Vagina (tissue), 2 donors: Measurements from ENCODE around the gene C1orf141.

Experiments
- CTCF ChIP-seq, 3 experiments: fragments of 450-650 bp in 2 of 3; fragments of 200-600 bp in 1 of 3; sonication (generic) in 1 of 3; IDR thresholded peaks; one replicate each; pipeline ENCODE4 v1.5.1; 2017 to 2019; ENCODE audit warnings: antibody characterized with exemption in 3 of 3, mild to moderate bottlenecking in 2 of 3, moderate library complexity in 2 of 3
- POLR2A ChIP-seq, 2 donors: fragments of 450-650 bp; IDR thresholded peaks; one replicate each; pipeline ENCODE4 v1.6.1; 2017; ENCODE audit warnings: antibody characterized with exemption in 2 of 2, mild to moderate bottlenecking in 2 of 2, moderate library complexity in 2 of 2
- POLR2AphosphoS5 ChIP-seq, 2 donors: sonication (generic); formaldehyde crosslinking; IDR thresholded peaks; one replicate each; pipeline ENCODE4 v1.9.0; 2017; ENCODE audit warnings: antibody characterized with exemption in 2 of 2, mild to moderate bottlenecking in 2 of 2, low read depth in 1 of 2; ENCODE audit not compliant: insufficient read depth in 1 of 2

DNA sequence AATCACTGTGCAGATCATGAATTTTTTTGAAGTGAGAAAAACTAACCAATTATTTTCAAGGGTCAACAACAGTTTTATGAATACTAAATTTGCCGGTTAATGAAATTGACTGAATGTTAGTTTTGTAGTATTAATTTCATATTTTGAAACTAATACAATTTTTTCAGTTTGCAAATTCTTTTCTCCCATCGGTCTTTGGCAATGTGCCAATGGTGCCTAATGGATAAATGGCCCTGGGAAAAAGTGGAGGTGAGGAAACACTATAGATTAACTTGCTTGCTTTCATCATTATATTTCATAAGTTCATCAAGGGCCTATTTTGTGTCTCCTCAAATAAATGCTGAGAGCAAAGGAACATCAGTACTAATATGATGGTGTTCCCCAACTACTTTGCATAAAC is 4.1 kb downstream of the C1orf141 start:
- no peak for TF ChIP-seq CTCF (IDR thresholded peaks at IDR 0.05)
- no peak for TF ChIP-seq POLR2A (IDR thresholded peaks at IDR 0.05)
- TF ChIP-seq POLR2AphosphoS5 (IDR thresholded peaks at IDR 0.05; ENCODE audit: insufficient read depth in 1 of 2, low read depth in 1 of 2) = no peak
